GM20431 (cell line): ENCODE data around the gene MYO1A.

ENCODE experiments used
- in situ Hi-C: fragments of 300-500 bp; cut with MseI, MboI; formaldehyde crosslinking; loops from one replicate; pipeline ENCODE4 v1.15.0; 2020; ENCODE audit warnings: low sequenced_read_pairs; ENCODE audit not compliant: unreplicated experiment

MYO1A gene

GRCh38 chr12:57049890-57050289 is at the start of gene MYO1A:
Gene MYO1A (minus strand): TSS chr12:57050129. CDS start chr12:57048323, 1,806 bp downstream.
- in situ Hi-C loops = no loop called here

DNA sequence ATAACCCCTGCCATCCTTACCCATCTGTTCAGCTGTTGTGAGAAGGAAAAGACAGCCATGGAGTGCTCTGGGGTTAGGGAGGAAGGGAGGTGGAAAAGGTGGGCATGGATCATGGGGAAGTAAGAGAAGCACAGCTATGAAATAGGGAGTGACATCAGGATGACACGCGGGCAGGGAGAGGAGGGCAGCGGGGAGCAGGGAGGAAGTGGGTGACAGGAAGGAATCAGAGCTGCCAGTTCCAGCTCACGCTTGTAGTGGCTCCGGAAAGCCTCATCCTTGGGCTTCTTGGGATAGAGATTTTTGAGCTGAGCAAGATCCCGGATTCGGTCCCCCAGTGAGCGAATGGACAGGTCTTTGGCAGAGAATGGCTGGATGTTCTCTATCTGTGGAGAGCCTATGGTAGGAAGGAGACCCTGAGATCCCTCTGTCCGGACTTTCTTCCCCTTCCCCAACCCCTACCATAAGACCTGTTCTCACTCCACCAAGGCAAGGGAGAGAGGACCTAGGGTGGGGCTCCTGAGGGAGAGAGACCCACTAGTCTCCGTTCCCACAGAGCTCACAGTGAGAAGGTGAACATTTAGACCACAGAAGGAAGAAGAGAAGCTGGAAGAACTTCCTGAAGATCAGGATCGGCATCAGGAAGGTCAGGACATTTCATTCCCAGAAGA is 49.3 kb upstream of the MYO1A start:
- in situ Hi-C loops = no loop called here

DNA sequence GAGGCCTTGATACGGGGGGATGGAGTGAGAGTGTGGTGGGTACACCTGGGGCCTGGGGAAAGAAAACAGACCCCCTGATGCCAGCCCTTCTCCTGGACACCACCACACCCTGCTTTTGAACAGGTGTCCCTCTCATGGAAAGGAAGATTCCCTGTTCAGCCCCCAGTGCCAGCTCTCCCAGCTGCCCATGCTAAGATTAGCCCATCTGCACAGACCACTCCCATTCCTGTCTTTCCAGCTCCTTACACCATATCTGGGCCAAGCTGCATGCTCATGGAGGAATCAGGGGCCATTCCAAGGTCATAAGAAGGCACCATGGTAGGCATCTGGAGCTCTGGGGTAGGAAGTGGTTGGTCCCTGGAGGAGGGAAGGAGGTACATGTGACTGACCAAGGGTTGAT is 48.6 kb upstream of the MYO1A start:
- in situ Hi-C loops = no loop called here

DNA sequence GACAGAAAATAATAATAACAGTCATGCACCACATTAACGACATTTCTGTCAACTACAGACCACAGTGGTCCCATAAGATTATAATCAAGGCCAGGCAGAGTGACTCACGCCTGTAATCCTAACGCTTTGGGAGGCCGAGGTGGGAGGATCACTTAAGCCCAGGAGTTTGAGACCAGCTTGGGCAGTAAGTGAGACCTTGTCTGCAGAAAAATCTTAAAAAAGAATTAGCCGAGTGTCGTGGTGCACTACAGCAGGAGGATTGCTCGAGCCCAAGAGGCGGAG is 47.6 kb upstream of the MYO1A start:
- in situ Hi-C loops = no loop called here

DNA sequence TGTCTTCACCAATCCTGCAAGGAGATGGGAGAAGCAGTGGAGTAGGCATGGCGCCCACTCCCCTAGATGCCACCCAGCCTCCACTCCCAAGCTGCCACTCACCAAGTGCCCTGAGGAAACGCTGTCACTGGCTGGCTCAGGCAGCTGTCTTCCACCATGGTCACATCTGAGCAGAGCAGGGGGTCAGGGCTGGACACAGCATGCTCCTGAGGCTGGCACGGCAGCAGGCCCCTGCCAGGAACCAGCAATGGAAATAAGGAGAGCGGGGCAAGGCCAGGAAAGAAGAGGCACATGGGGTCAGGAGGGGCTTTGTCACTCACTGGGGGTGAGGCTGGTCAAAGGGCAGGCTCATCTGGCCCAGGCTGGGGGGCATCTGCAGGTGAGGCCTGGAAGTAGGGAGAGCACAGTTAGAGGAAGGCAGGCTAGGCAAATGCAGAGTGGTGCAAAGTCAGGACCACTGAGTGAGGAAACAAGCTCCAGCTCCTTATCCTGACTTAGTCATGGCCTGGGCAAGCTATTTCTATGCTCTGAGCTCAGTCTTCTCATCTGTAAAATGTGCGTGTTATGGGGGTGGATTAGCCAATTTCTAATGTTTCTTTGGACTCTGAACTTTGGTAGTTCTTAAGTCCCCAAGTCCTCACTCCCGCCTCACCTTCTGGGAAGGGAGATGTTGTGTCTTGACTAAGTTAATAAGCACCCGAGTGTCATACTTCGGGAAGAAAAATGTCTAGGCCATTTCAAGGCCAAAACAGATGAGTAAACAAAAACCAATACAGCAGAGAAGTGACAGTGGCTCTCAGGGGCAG is 47.0 kb upstream of the MYO1A start:
- in situ Hi-C loops = no loop called here

DNA sequence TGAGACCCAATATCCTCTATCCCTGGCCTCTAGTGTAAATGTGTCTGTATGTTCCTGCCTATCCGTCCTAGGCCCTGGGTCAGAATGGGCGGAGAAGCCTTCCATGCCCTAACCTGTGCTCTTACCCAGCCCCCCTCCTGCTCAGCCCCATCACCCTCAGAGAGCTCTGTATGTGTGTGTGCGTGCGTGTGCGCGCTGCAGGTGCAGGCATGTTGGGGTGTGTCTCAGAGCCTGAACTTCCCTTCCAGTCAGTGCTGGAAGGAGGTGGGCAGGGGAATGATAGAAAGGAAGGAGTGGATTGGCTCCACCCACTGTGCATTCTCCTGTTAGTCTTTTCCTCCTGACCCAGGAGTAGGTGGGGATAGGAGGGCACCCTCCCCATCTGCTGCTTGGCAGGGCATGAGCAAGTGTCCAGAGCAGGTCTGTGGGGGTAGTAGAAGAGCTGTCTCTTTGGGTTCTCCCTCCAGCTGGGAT is 46.2 kb upstream of the MYO1A start:
- in situ Hi-C loops = no loop called here

DNA sequence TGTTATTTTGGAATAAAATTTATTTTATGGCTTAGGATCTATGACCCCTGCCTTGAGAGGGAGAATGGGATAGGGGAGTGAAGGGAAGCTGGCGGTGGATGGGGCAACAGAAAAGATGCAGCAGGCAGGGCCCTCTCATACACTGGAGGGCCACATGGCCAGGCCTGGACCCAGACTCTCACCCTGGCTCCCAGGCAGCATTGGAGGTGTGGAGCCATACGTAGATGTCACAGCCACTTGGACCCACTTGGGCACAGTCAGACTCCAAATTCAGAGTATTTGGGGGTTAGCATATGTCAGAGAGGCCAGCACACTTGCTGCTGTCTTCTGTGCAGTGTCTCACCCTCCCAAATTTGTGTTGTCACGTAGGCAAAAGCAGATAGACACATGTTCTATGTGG is 45.5 kb upstream of the MYO1A start:
- in situ Hi-C loops = no loop called here

GRCh38 chr12:57094208-57095160 is 44.6 kb upstream of the MYO1A start:
- in situ Hi-C loops = no loop called here

GRCh38 chr12:57093415-57094207 is 43.7 kb upstream of the MYO1A start:
- in situ Hi-C loops = no loop called here

- in situ Hi-C loops = no loop called here
Observed at GRCh38 chr12:57092876-57093414, 43.0 kb upstream of the MYO1A start.

DNA sequence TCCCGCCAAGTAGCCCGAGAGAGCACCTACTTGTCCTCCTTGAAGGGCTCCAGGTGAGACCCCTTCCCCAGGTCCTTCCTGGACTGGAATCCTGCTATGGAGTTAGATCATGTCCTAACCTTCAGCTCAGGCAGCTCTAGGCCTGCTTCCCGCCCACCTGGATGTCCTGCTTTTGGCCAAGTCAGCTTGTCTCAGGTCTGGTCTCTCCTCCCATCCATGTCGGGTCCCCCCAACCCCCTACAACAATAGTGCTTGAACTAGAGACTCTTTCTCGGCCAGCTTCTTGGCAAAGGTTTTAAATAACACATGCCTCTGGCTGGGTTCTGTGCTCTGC is 42.6 kb upstream of the MYO1A start:
- in situ Hi-C loops = no loop called here

- in situ Hi-C loops = no loop called here
Observed at GRCh38 chr12:57091638-57092528, 42.0 kb upstream of the MYO1A start.

- in situ Hi-C loops = no loop called here
Observed at GRCh38 chr12:57090924-57091637, 41.2 kb upstream of the MYO1A start.

- in situ Hi-C loops = no loop called here
Observed at GRCh38 chr12:57090490-57090889, 40.6 kb upstream of the MYO1A start.

GRCh38 chr12:57089271-57090245 is 39.6 kb upstream of the MYO1A start:
- in situ Hi-C loops = no loop called here

DNA sequence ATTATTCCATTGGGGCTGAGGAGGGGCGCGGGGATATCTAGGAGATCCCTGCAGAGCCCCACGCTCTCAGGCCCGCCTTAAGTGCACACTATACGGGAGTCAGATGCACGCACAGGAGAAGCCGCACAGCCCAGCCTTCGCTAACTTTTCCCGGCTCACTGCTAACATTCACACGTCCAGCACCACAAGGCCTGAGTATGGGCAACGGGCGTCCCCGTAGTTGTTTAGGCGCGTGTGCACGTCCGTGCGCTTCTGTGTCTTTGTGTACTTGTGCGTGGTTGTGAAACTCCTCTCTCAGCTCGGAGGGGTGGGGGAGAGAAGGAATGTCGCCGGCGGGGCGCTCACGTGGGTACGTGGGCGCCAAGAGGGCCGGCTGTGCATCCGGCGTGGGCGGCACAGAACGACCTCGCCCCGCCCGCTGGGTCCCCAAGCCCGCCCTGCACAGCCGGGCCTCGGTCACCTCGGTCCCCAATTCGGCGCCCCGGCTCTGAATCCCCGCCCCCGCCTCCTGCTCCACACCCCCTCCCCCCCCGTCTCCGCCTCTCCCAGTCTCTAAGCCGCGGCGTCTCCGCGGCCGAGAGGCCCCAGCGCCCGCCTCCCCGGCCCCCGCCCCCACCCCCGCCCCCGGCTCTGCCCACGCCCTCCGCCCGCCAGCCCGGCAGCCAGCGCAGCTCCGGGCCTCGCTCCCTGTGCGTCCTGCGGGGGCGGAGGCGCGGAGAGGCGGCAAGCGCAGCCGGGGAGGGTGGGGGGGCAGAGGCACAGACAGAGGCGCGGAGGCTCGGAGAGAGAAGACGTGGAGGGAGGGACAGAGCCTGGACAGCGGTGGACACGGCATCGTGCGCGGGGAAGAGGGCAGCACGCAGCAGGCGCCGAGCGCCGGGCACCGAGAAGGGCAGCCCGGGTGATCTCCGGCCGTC is 38.7 kb upstream of the MYO1A start, which contains the start of gene NAB2:
Gene NAB2 (plus strand): TSS at position 761 of the 917 bp plus-strand sequence. CDS start 158 bp downstream, outside the sequence.
- in situ Hi-C loops = no loop called here
